CD8-positive, alpha-beta memory T cell (primary cell): ENCODE measurements around the gene PCDH1. TPM values are rescaled to one million over a fixed set of nuclear protein-coding genes. Genes with fewer than 3 reads are reported as not detected.

ENCODE experiments used
- CTCF ChIA-PET: fragments of 350-600 bp; sonication (Branson Sonifier 250); formaldehyde crosslinking; loops from one replicate; lab custom pipeline; 2021; ENCODE audit warnings: antibody characterized with exemption; lab: Charles Lee
- POLR2A ChIA-PET: fragments of 350-600 bp; sonication (Branson Sonifier 250); formaldehyde crosslinking; loops from one replicate; lab custom pipeline; 2021; ENCODE audit warnings: antibody characterized with exemption; lab: Charles Lee
- DNase-seq, 5 donors: peaks; one replicate each; pipeline versions ENCODE4 v3.0.0 to v3.0.0-alpha.2; 2020 to 2022; ENCODE audit warnings: mixed read lengths in 1 of 5
- H3K27ac ChIP-seq: one replicate; pipeline ENCODE4 v1.7.0; 2013; ENCODE audit warnings: low read depth, mild to moderate bottlenecking, low read length, moderate library complexity
- H3K27me3 ChIP-seq: 2 replicates; pipeline ENCODE4 v1.7.0; 2013; ENCODE audit warnings: low read length, mild to moderate bottlenecking; ENCODE audit not compliant: insufficient read depth, poor library complexity, severe bottlenecking
- H3K36me3 ChIP-seq: 2 replicates; pipeline ENCODE4 v1.7.0; 2013; ENCODE audit warnings: mild to moderate bottlenecking, low read length, moderate library complexity; ENCODE audit not compliant: insufficient read depth
- H3K4me1 ChIP-seq: 2 replicates; pipeline ENCODE4 v1.7.0; 2013; ENCODE audit warnings: mild to moderate bottlenecking, low read length, moderate library complexity; ENCODE audit not compliant: insufficient read depth
- H3K4me3 ChIP-seq: 2 replicates; pipeline ENCODE4 v1.7.0; 2013; ENCODE audit warnings: mild to moderate bottlenecking, low read length
- H3K9me3 ChIP-seq: 2 replicates; pipeline ENCODE4 v1.7.0; 2013; ENCODE audit warnings: mild to moderate bottlenecking, low read length
- H3K27ac Mint-ChIP-seq, 8 donors: one replicate each; pipeline ENCODE4 v1.8.0; 2020 to 2021; ENCODE audit warnings: mixed read lengths in 8 of 8, mild to moderate bottlenecking in 6 of 8, inconsistent platforms in 3 of 8, moderate library complexity in 3 of 8
- H3K27me3 Mint-ChIP-seq, 2 donors: one replicate each; pipeline ENCODE4 v1.8.0; 2020 to 2021; ENCODE audit warnings: mixed read lengths in 2 of 2, mild to moderate bottlenecking in 1 of 2, moderate library complexity in 1 of 2
- H3K36me3 Mint-ChIP-seq, 3 donors: one replicate each; pipeline ENCODE4 v1.8.0; 2020 to 2021; ENCODE audit warnings: mixed read lengths in 3 of 3, inconsistent platforms in 1 of 3, mild to moderate bottlenecking in 1 of 3
- H3K4me1 Mint-ChIP-seq, 3 donors: one replicate each; pipeline ENCODE4 v1.8.0; 2020 to 2021; ENCODE audit warnings: mixed read lengths in 3 of 3, inconsistent platforms in 1 of 3, mild to moderate bottlenecking in 1 of 3
- H3K4me3 Mint-ChIP-seq, 7 donors: one replicate each; pipeline ENCODE4 v1.8.0; 2020 to 2021; ENCODE audit warnings: mixed read lengths in 7 of 7, mild to moderate bottlenecking in 6 of 7, moderate library complexity in 4 of 7, inconsistent platforms in 2 of 7
- H3K9me3 Mint-ChIP-seq, 5 donors: one replicate each; pipeline ENCODE4 v1.8.0; 2020 to 2022; ENCODE audit warnings: mixed read lengths in 5 of 5, mild to moderate bottlenecking in 3 of 5, moderate library complexity in 2 of 5, inconsistent platforms in 1 of 5
- polyA plus RNA-seq: library from polyadenylated mRNA; unstranded; fragments of 300-500 nt; fragmentation: Illumina TruSeq; gene quantifications from one replicate; pipeline ENCODE4 v1.2.3, GENCODE V29; 2021
- total RNA-seq, 2 experiments: library from RNA; stranded (reverse); gene quantifications; one replicate each; pipeline ENCODE4 v1.2.3, GENCODE V29; 2021

PCDH1 gene
- total and polyA plus RNA-seq, 3 experiments from 2014 or later: 0.54 TPM; not detected in 2

DNA sequence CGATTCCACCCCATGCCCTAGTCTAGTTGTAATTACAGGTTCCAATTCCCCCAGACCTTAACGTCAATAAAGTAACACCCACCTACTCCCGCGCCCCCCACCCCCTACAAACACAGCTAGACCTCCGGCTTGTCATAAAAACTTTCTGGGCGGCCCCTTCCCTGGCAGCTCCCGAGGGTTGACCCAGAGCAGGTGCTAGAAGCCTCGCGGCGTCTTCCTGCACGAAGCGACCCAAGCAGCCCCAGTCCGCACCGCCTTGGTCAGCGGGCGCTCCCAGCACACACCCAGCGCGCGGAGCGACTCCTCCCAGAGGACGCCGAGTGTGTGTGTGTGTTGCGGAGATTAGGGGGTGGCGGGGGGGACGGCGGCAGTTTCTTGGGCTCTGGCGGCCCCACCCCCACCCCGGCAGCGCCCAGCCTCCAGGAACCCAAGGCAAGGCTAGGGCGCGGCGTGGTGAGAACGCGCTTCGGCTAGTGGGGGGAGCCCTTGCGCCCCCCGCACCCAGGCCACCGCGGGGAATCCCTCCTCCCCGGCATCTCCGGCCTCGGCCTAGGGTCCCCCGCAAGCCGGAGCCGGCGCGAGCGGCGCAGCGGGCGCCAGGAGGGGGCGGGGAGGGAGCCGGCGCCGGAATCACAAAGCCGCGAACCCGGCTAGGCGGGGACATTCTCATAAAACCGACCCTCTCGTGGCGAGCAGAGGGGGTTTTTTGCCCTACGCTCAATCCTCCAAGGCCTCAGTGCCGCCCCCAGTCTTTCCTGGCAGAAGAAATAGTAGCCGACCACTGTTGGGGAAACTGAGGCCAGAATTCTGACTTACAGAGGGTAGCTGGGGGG, 2.2 kb downstream of the PCDH1 start:
- ChIA-PET POLR2A (interaction anchor here (0.5 kb wide), 1 partner anchor 284 kb away, joined by 3 read pairs; no protein-coding TSS in a partner anchor), CTCF (interaction anchor here (0.6 to 9.0 kb wide), 4 partner anchors 48 to 182 kb away, joined by 3 to 184 read pairs (median 69); no protein-coding TSS in a partner anchor)
- H3K4me1 Mint-ChIP-seq: peaks cover 22 to 36% (median 28%) of the 10 kb centered on the region in 3 donors
- peaks cover 70% of the 10 kb centered on the region for H3K27me3 ChIP-seq
- peak overlapping the region in 1 of 8 donors; percentile 4 for H3K27ac Mint-ChIP-seq
- peak overlapping the region; percentile 28 for H3K4me3 ChIP-seq
- peaks cover 52 to 79% of the 10 kb centered on the region in 2 donors for H3K27me3 Mint-ChIP-seq
- no peaks in the 10 kb centered on the region for H3K9me3 Mint-ChIP-seq
- DNase-seq: peak in 1 of 5 donors; percentile 26
- no peaks in the 10 kb centered on the region for H3K36me3 ChIP-seq
- peak overlapping the region in 5 of 7 donors; percentile 4 to 64 (median 54) for H3K4me3 Mint-ChIP-seq
- no peaks in the 10 kb centered on the region for H3K9me3 ChIP-seq
- peaks cover 27% of the 10 kb centered on the region for H3K4me1 ChIP-seq
- no peaks in the 10 kb centered on the region for H3K36me3 Mint-ChIP-seq
- H3K27ac ChIP-seq: no peak overlapping the region

DNA sequence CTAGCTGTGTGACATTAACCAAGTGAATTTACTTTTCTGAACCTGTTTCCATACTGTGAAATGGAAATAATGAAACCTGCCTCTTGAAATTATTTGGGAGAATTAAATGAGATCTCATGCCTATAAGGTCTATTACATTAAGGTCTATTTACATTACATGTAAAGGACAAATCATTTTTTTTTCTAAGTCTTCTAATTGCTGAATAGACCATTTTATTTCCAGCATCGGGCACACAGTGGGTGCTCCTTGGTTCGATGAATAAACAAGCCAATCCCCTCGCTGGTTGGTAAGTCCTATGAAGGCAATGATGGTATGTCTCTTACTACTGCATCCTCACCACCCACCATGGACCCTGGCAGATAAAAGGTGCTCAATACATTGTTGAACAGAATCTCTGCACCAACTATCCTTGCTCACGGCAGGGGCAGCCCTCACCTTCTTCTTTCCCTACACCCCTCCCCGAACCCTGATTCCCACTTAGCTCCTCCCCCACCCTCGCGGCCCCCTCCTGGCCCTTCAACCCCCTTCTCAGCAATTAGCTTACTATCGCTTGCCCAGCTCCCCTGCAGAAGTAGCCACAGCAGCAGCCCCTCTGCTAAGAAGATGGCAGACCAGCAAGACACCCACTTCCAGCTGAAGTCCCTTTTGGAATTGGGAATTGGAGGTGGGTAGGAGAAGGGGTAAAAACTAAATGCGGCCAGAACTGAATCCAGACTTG, 3.0 kb downstream of the PCDH1 start:
- peak in 1 of 5 donors; percentile 31 for DNase-seq
- Histone ChIP-seq H3K27ac (no peak overlapping the region), H3K4me1 (peaks cover 27% of the 10 kb centered on the region), H3K4me3 (no peak overlapping the region), H3K9me3 (no peaks in the 10 kb centered on the region), H3K27me3 (peaks cover 62% of the 10 kb centered on the region), H3K36me3 (no peaks in the 10 kb centered on the region)
- H3K27ac Mint-ChIP-seq: peak overlapping the region in 1 of 8 donors; percentile 15
- peaks cover 53 to 79% of the 10 kb centered on the region in 2 donors for H3K27me3 Mint-ChIP-seq
- no peaks in the 10 kb centered on the region for H3K36me3 Mint-ChIP-seq
- peaks cover 22 to 36% (median 28%) of the 10 kb centered on the region in 3 donors for H3K4me1 Mint-ChIP-seq
- peak overlapping the region in 5 of 7 donors; percentile 4 to 64 (median 30) for H3K4me3 Mint-ChIP-seq
- H3K9me3 Mint-ChIP-seq: no peaks in the 10 kb centered on the region
- ChIA-PET POLR2A (no interaction called here), CTCF (interaction anchor here (8.9 to 9.0 kb wide), 2 partner anchors 174 to 181 kb away, joined by 135 to 184 read pairs; no protein-coding TSS in a partner anchor)

DNA sequence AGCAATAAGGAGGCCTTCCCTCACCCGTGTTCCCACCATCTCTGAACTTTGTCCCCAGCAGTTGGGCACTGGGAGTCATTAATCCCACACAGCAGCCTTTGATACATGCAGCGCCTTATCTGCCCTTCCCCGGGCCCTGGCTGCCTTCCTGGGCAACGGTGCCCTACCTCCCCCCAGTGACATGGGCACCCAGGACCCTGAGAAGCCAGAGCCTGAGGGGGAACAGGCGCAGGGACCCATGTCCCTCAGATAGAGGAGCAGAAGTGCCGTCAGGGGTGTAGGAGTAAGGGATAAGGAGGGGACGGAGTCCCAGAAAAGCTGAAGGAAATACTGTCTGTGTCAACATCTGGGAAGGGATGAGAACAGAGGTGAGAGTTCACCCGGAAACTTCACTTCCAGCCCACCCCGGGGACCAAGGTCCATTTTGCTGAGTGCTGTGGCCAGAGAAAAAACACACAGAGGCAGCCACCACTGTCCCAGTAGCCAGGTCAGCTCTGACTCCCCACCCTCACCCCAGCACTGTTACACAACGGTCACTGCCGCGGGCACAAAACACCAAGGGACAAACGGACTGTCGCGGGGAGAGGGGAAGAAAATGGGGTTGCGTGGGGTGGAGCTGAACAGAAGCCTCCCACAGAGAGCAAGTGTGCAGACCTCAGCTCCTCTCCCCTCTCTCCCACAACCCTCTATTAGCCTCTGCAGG, 3.8 kb downstream of the PCDH1 start:
- Histone ChIP-seq H3K4me3 (no peak overlapping the region), H3K27me3 (peaks cover 55% of the 10 kb centered on the region), H3K9me3 (no peaks in the 10 kb centered on the region), H3K27ac (no peak overlapping the region), H3K4me1 (peaks cover 27% of the 10 kb centered on the region), H3K36me3 (no peaks in the 10 kb centered on the region)
- ChIA-PET CTCF (interaction anchor here (8.9 kb wide), 1 partner anchor 173 kb away, joined by 135 read pairs; no protein-coding TSS in a partner anchor), POLR2A (no interaction called here)
- Mint-ChIP-seq H3K27me3 (peaks cover 48 to 80% of the 10 kb centered on the region in 2 donors), H3K4me3 (no peak overlapping the region), H3K9me3 (no peaks in the 10 kb centered on the region), H3K4me1 (peaks cover 20 to 34% (median 25%) of the 10 kb centered on the region in 3 donors), H3K36me3 (no peaks in the 10 kb centered on the region), H3K27ac (no peak overlapping the region)
- DNase-seq: peak in 1 of 5 donors; percentile 15

DNA sequence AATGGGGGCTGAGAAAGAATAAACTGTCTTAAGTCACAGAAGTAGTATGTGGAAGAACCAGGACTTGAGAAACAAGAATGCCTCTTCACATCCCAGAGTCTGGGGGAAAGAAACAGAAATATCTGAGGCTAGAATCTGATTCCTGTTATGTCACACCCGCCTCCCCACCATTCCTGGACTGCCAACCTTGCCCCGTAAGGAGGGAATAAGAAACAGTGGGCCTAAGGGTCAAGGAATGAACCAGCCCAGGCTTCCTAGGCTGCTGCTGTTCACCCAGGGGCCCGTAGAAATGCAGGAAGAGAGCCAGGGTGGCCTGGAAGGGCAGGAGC, 4.3 kb downstream of the PCDH1 start:
- no peak overlapping the region for H3K4me3 Mint-ChIP-seq
- Histone ChIP-seq H3K27ac (no peak overlapping the region), H3K36me3 (no peaks in the 10 kb centered on the region), H3K27me3 (peaks cover 52% of the 10 kb centered on the region), H3K4me3 (no peak overlapping the region), H3K9me3 (no peaks in the 10 kb centered on the region), H3K4me1 (peaks cover 24% of the 10 kb centered on the region)
- no peak for DNase-seq
- no peaks in the 10 kb centered on the region for H3K36me3 Mint-ChIP-seq
- H3K27me3 Mint-ChIP-seq: peaks cover 45 to 75% of the 10 kb centered on the region in 2 donors
- H3K4me1 Mint-ChIP-seq: peaks cover 15 to 29% (median 20%) of the 10 kb centered on the region in 3 donors
- ChIA-PET CTCF (no interaction called here), POLR2A (no interaction called here)
- H3K9me3 Mint-ChIP-seq: no peaks in the 10 kb centered on the region
- peak overlapping the region in 1 of 8 donors; percentile 2 for H3K27ac Mint-ChIP-seq

DNA sequence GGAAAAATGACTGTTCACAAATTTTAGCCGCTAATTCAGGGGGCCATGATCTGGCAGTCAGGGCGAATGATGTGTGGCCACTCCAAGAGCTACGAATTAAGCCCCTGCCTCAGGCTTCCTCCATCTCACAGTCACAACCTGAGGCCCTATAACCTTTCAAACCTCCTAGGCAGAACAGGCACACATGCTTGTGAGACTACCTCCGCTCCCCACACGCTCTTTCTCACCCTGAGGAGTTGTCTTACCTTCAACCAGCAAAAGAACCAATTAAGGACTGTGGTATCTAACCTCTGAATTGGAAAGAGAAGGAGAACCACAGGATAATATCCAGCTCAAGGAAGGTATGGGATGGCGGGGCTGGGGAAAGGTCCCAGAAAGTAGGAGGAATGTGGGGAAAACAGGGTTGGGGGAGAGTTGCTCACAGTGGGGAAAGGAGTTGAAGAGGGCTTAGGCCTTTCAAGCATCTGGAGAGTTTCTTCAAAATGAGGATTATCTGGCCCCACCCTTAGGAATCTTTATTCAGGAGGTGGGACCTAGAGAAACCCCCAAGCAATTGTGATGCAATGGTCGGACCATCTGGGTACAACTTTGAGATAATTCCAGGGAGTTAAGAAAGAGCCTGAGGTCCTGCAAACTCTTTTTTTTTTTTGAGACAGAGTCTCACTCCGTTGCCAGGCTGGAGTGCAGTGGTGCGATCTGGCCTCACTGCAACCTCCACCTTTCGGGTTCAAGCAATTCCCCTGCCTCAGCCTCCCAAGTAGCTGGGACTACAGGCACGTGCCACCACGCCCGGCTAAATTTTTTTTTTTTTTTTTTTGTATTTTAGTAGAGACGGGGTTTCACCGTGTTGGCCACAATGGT, 5.5 kb downstream of the PCDH1 start:
- H3K4me3 ChIP-seq: no peak overlapping the region
- H3K27ac ChIP-seq: no peak overlapping the region
- POLR2A ChIA-PET: no interaction called here
- no peaks in the 10 kb centered on the region for H3K9me3 ChIP-seq
- H3K27me3 ChIP-seq: peaks cover 47% of the 10 kb centered on the region
- H3K9me3 Mint-ChIP-seq: no peaks in the 10 kb centered on the region
- no peaks in the 10 kb centered on the region for H3K36me3 ChIP-seq
- CTCF ChIA-PET: no interaction called here
- H3K4me1 ChIP-seq: peaks cover 17% of the 10 kb centered on the region
- peak overlapping the region in 1 of 7 donors; percentile 41 for H3K4me3 Mint-ChIP-seq
- H3K27me3 Mint-ChIP-seq: peaks cover 43 to 74% of the 10 kb centered on the region in 2 donors
- no peaks in the 10 kb centered on the region for H3K36me3 Mint-ChIP-seq
- no peak for DNase-seq
- peaks cover 13 to 22% (median 14%) of the 10 kb centered on the region in 3 donors for H3K4me1 Mint-ChIP-seq
- H3K27ac Mint-ChIP-seq: no peak overlapping the region

DNA sequence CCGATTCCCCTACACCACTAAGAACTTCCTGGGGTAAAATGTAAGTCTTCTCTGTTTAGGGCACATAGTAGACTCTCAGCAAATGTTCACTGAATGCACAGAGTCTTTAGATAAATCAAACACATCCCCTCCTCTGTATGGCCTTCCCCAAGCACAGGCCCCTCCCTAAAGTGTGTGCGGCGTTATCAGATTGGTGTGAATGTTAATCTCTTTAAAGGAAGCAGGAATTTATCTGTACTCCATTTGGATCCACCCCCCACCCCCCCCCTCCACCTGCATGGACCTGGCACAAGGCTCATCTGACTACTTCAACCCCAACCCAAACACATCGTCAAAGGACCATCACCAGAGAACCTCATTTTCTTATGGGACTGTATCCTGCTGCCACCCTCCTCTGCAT, 6.3 kb downstream of the PCDH1 start:
- CTCF ChIA-PET: no interaction called here
- no peak overlapping the region for H3K4me3 ChIP-seq
- POLR2A ChIA-PET: no interaction called here
- H3K4me1 ChIP-seq: peaks cover 8% of the 10 kb centered on the region
- H3K36me3 ChIP-seq: no peaks in the 10 kb centered on the region
- Mint-ChIP-seq H3K4me3 (no peak overlapping the region), H3K4me1 (peaks cover 5 to 13% (median 5%) of the 10 kb centered on the region in 3 donors), H3K9me3 (no peaks in the 10 kb centered on the region), H3K36me3 (no peaks in the 10 kb centered on the region), H3K27ac (no peak overlapping the region), H3K27me3 (peaks cover 39 to 69% of the 10 kb centered on the region in 2 donors)
- peaks cover 38% of the 10 kb centered on the region for H3K27me3 ChIP-seq
- no peaks in the 10 kb centered on the region for H3K9me3 ChIP-seq
- DNase-seq: peak in 1 of 5 donors; percentile 8
- H3K27ac ChIP-seq: no peak overlapping the region

DNA sequence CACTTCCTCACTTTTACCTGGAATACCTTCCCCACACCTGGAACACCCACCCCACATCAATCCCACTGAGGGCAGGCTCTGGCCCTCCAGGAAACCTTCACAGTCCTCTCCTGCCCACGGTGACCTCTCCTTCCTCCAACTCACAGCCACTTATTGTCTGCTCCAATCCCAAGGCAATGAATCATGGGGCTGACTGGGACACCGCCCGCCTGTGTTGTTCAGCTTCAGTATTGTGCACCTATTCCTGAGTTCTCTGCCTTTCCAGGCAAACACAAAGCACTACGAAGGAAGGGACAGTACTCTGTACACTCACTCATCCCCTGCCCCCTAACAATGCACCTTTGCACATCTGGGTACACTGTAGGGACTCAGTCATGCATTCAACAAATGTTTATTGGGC, 7.3 kb downstream of the PCDH1 start:
- Mint-ChIP-seq H3K27me3 (peaks cover 35 to 68% of the 10 kb centered on the region in 2 donors), H3K9me3 (no peaks in the 10 kb centered on the region), H3K4me3 (no peak overlapping the region), H3K36me3 (no peaks in the 10 kb centered on the region), H3K4me1 (peaks cover 4 to 8% (median 5%) of the 10 kb centered on the region in 3 donors), H3K27ac (no peak overlapping the region)
- peak in 1 of 5 donors; percentile 6 for DNase-seq
- no peak overlapping the region for H3K4me3 ChIP-seq
- H3K4me1 ChIP-seq: no peaks in the 10 kb centered on the region
- ChIA-PET POLR2A (no interaction called here), CTCF (interaction anchor here (2.2 to 2.6 kb wide), 2 partner anchors 8 to 179 kb away, joined by 7 to 10 read pairs; partner anchors contain the start of gene PCDH1)
- H3K36me3 ChIP-seq: no peaks in the 10 kb centered on the region
- peaks cover 30% of the 10 kb centered on the region for H3K27me3 ChIP-seq
- no peaks in the 10 kb centered on the region for H3K9me3 ChIP-seq
- H3K27ac ChIP-seq: no peak overlapping the region
